GM12873 (cell line): Measurements from ENCODE around the gene TRANK1.

Source experiments
- CTCF ChIP-seq: IDR thresholded peaks from 2 replicates; pipeline ENCODE4 v1.5.1; 2012; ENCODE audit warnings: low read depth, mild to moderate bottlenecking, moderate library complexity, low read length, control low read depth; ENCODE audit not compliant: insufficient read depth; ENCODE audit errors: missing control alignments

The TRANK1 gene

GRCh38 chr3:36909666-36910065 lies 35.2 kb downstream of the TRANK1 start:
- TF ChIP-seq CTCF: no peak

GRCh38 chr3:36909181-36909580 lies 35.7 kb downstream of the TRANK1 start:
- no peak for TF ChIP-seq CTCF

GRCh38 chr3:36908647-36909180 lies 36.1 kb downstream of the TRANK1 start:
- no peak for TF ChIP-seq CTCF

GRCh38 chr3:36907911-36908646 lies 36.8 kb downstream of the TRANK1 start:
- TF ChIP-seq CTCF: no peak

- TF ChIP-seq CTCF: no peak
Measured at GRCh38 chr3:36906504-36907149, 38.2 kb downstream of the TRANK1 start.

- TF ChIP-seq CTCF: no peak
Measured at GRCh38 chr3:36905545-36905944, 39.3 kb downstream of the TRANK1 start.

- TF ChIP-seq CTCF: peak; percentile 46
Measured at GRCh38 chr3:36904641-36905040, 40.2 kb downstream of the TRANK1 start.
